Hepatocyte (in vitro differentiated cells): Measurements from ENCODE around the gene CTXND1.

Source experiments
- CTCF ChIP-seq: fragments of 200-600 bp; sonication (generic); IDR thresholded peaks from 2 replicates; pipeline ENCODE4 v1.5.1; 2016; ENCODE audit warnings: antibody characterized with exemption, mild to moderate bottlenecking; ENCODE audit not compliant: poor library complexity
- EZH2 ChIP-seq: fragments of 200-600 bp; sonication (generic); IDR thresholded peaks from 2 replicates; pipeline ENCODE4 v1.6.1; 2016; ENCODE audit warnings: antibody characterized with exemption, mild to moderate bottlenecking, borderline replicate concordance

DNA sequence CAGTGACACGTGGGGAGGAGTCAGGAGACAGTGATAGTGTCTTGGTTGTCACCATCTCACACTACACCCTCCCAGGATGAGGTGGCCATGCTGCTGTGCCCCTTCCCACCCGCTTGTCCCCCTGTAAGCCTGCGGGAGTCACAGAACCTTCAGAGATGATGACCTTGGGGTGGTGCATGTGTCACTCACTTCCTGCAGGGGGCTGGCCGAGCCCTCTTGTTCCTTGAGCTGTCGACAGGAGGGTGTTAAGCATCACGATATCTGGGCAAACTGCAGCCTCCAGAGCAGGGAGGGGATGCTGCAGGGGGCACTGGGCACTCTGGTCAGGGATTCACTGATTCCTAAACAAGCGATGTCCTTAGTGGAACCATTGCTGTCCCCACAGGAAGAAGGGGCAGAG lies 71.5 kb downstream of the CTXND1 start:
- TF ChIP-seq CTCF (no peak), EZH2 (no peak)
